ENCODE data around the gene MMGT1.

DNA sequence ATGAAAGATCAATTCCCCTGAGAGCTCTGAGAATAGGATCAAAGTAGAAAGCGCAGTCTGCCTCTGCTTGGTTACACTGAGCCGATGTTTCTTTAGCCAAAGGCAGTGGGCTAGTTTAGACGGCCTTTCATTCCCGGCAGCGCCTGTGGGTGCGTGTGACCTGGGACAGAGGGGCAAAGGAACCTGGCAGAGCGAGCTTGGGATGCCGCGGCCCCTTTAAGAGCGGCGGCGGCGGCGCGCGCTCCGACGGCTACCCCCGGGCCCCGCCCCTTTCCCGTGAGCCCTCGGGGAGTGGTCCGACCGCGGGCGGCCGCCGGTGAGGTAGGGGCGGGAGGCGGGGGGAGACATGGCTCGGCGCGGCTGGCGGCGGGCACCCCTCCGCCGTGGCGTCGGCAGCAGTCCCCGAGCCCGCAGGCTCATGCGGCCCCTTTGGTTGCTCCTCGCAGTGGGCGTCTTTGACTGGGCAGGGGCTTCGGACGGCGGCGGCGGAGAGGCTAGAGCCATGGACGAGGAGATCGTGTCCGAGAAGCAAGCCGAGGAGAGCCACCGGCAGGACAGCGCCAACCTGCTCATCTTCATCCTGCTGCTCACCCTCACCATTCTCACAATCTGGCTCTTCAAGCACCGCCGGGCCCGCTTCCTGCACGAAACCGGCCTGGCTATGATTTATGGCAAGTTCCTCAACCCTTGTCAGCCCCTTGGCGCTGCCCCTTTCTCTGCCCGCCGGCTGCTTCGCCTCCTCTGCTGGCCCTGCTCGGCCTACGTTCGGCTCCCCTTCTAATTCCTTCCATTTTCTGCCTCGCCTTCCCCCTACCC lies 11.6 kb upstream of the MMGT1 start, which contains the start of gene SLC9A6:
- no peak for TF ChIP-seq CTCF (IDR thresholded peaks at IDR 0.05)
- no peak for TF ChIP-seq POLR2AphosphoS5 (IDR thresholded peaks at IDR 0.05)
- no peak for TF ChIP-seq EP300 (IDR thresholded peaks at IDR 0.05)
- no peak for TF ChIP-seq POLR2A (IDR thresholded peaks at IDR 0.05)

All from suprapubic skin (tissue), 4 donors.